Activated CD4-positive, alpha-beta T cell treated with anti-CD3 and anti-CD28 coated beads, Interleukin-2, amount 10 ng/mL, durations not matched to agents 24 days and 14 days (primary cell): Measurements from ENCODE around the gene CRY2. TPM values are rescaled to one million over a fixed set of nuclear protein-coding genes. Genes with fewer than 3 reads are reported as not detected.
A peak's percentile ranks its signal among the peaks of the same experiment; 100 is the strongest.

Source experiments
- DNase-seq: peaks from one replicate; pipeline ENCODE4 v3.0.0; 2022
- H3K27ac Mint-ChIP-seq: one replicate; pipeline ENCODE4 v1.8.0; 2022; ENCODE audit warnings: mild to moderate bottlenecking, mixed read lengths
- H3K27me3 Mint-ChIP-seq: one replicate; pipeline ENCODE4 v1.8.0; 2022; ENCODE audit warnings: mixed read lengths
- H3K36me3 Mint-ChIP-seq: one replicate; pipeline ENCODE4 v1.8.0; 2022; ENCODE audit warnings: low read depth, mild to moderate bottlenecking, mixed read lengths
- H3K4me1 Mint-ChIP-seq: one replicate; pipeline ENCODE4 v1.8.0; 2021; ENCODE audit warnings: mixed read lengths
- H3K4me3 Mint-ChIP-seq: one replicate; pipeline ENCODE4 v1.8.0; 2022; ENCODE audit warnings: mild to moderate bottlenecking, moderate library complexity, mixed read lengths
- H3K9me3 Mint-ChIP-seq: one replicate; pipeline ENCODE4 v1.8.0; 2021; ENCODE audit warnings: mixed read lengths
- intact Hi-C: fragments of 100-400 bp; cut with micrococcal nuclease; formaldehyde crosslinking; loops from one replicate; pipeline ENCODE4 v1.15.1; 2023
- total RNA-seq: library from RNA; stranded (reverse); gene quantifications from 2 replicates; pipeline ENCODE4 v1.2.3, GENCODE V29; 2022

Gene CRY2
- total RNA-seq, 1 donor from 2014 or later: 22.5 TPM

GRCh38 chr11:45929486-45930030, 82.3 kb downstream of the CRY2 start:
- Mint-ChIP-seq H3K4me3 (peak overlapping the region; percentile 36), H3K27me3 (peaks cover 5% of the 10 kb centered on the region), H3K9me3 (no peaks in the 10 kb centered on the region), H3K36me3 (peaks cover 8% of the 10 kb centered on the region), H3K27ac (peak overlapping the region; percentile 34), H3K4me1 (peaks cover 15% of the 10 kb centered on the region)
- DNase-seq: no peak
- intact Hi-C loops: no loop called here

GRCh38 chr11:45930031-45930794, 82.9 kb downstream of the CRY2 start:
- peaks cover 14% of the 10 kb centered on the region for H3K36me3 Mint-ChIP-seq
- H3K4me3 Mint-ChIP-seq: peak overlapping the region; percentile 36
- no peaks in the 10 kb centered on the region for H3K9me3 Mint-ChIP-seq
- intact Hi-C loops: no loop called here
- peak; percentile 78 for DNase-seq
- H3K27ac Mint-ChIP-seq: peak overlapping the region; percentile 34
- H3K27me3 Mint-ChIP-seq: peaks cover 1% of the 10 kb centered on the region
- peaks cover 15% of the 10 kb centered on the region for H3K4me1 Mint-ChIP-seq

- H3K27me3 Mint-ChIP-seq: no peaks in the 10 kb centered on the region
- no peak overlapping the region for H3K4me3 Mint-ChIP-seq
- peaks cover 15% of the 10 kb centered on the region for H3K4me1 Mint-ChIP-seq
- DNase-seq: no peak
- no peak overlapping the region for H3K27ac Mint-ChIP-seq
- intact Hi-C loops: no loop called here
- peaks cover 14% of the 10 kb centered on the region for H3K36me3 Mint-ChIP-seq
- no peaks in the 10 kb centered on the region for H3K9me3 Mint-ChIP-seq
These were observed 83.8 kb downstream of the CRY2 start for GRCh38 chr11:45930951-45931570.

GRCh38 chr11:45931739-45932138, 84.5 kb downstream of the CRY2 start:
- intact Hi-C loops: no loop called here
- H3K4me1 Mint-ChIP-seq: peaks cover 15% of the 10 kb centered on the region
- DNase-seq: no peak
- H3K4me3 Mint-ChIP-seq: no peak overlapping the region
- no peaks in the 10 kb centered on the region for H3K27me3 Mint-ChIP-seq
- H3K36me3 Mint-ChIP-seq: peaks cover 15% of the 10 kb centered on the region
- no peak overlapping the region for H3K27ac Mint-ChIP-seq
- H3K9me3 Mint-ChIP-seq: no peaks in the 10 kb centered on the region

GRCh38 chr11:45932217-45932616, 84.9 kb downstream of the CRY2 start:
- H3K27ac Mint-ChIP-seq: no peak overlapping the region
- H3K9me3 Mint-ChIP-seq: no peaks in the 10 kb centered on the region
- no peak overlapping the region for H3K4me3 Mint-ChIP-seq
- intact Hi-C loops: no loop called here
- peaks cover 18% of the 10 kb centered on the region for H3K36me3 Mint-ChIP-seq
- no peaks in the 10 kb centered on the region for H3K27me3 Mint-ChIP-seq
- DNase-seq: no peak
- H3K4me1 Mint-ChIP-seq: peaks cover 15% of the 10 kb centered on the region

Other genes starting within 250 kb of the CRY2 start
- gene CHST1, start 181.9 kb upstream of the CRY2 start, total RNA-seq: 0.28 and 0.36 TPM in 2 replicates
- gene SLC35C1, start 42.3 kb upstream of the CRY2 start, total RNA-seq: 15.3 and 17.4 TPM in 2 replicates
- 0.49 and 0.83 TPM in 2 replicates for gene MAPK8IP1, start 38.2 kb downstream of the CRY2 start, total RNA-seq
- 1.8 and 2.0 TPM in 2 replicates for gene FREY1, start 59.8 kb downstream of the CRY2 start, total RNA-seq
- 31.3 and 34.8 TPM in 2 replicates for gene PEX16, start 70.4 kb downstream of the CRY2 start, total RNA-seq
- gene LARGE2, start 75.2 kb downstream of the CRY2 start, total RNA-seq: not detected in 2 replicates